MM.1S (cell line): ENCODE measurements around the gene KHNYN.

ENCODE experiments used
- CTCF ChIP-seq: fragments of 300-600 bp; sonication (generic); IDR thresholded peaks from 2 replicates; pipeline ENCODE4 v1.5.1; 2016; ENCODE audit warnings: antibody characterized with exemption, low read length, mixed read lengths
- EZH2 ChIP-seq: fragments of 300-600 bp; sonication (generic); optimal IDR thresholded peaks from 2 replicates; pipeline ENCODE3; 2017; ENCODE audit warnings: low read depth, mild to moderate bottlenecking, antibody characterized with exemption, low read length, mixed read lengths
- EZH2phosphoT487 ChIP-seq: fragments of 300-600 bp; sonication (generic); IDR thresholded peaks from 2 replicates; pipeline ENCODE4 v1.6.1; 2018; ENCODE audit warnings: antibody characterized with exemption, low read length

- TF ChIP-seq CTCF, result no peak
- TF ChIP-seq EZH2phosphoT487, result no peak
- TF ChIP-seq EZH2, result no peak
These were observed 11.0 kb downstream of the KHNYN start for GRCh38 chr14:24440606-24441399.
